H1 (cell line): Measurements from ENCODE around the gene LILRA1. TPM values are rescaled to one million over a fixed set of nuclear protein-coding genes. Genes with fewer than 3 reads are reported as not detected.

Experiments
- JUND ChIP-seq: IDR thresholded peaks from 2 replicates; pipeline ENCODE4 v1.6.1; 2011; ENCODE audit warnings: mild to moderate bottlenecking, improper control_type of control experiment, low read length
- POLR2AphosphoS5 ChIP-seq: IDR thresholded peaks from 2 replicates; pipeline ENCODE4 v1.6.1; 2011; ENCODE audit warnings: low read depth, low read length
- SRF ChIP-seq: IDR thresholded peaks from 2 replicates; pipeline ENCODE4 v1.6.1; 2011; ENCODE audit warnings: mild to moderate bottlenecking, low read depth, low read length, moderate library complexity
- polyA plus RNA-seq, 7 experiments: library from polyadenylated mRNA; depleted of rRNA in 3 of 7; stranded (reverse) in 5 of 7; unstranded in 2 of 7; fragments of >200 nt in 5 of 7; fragments of 200-250 nt in 2 of 7; gene quantifications; 1 replicate in 5 of 7; 2 replicates in 1 of 7; 4 replicates in 1 of 7; pipeline versions ENCODE4 v1.2.1 to v1.2.3, GENCODE V29; 2011 to 2013; ENCODE audit warnings: missing spikeins in 2 of 7, mixed read lengths in 2 of 7
- total RNA-seq: library from RNA; stranded (reverse); fragmentation: NEBNext Ultra II Directional; extraction: Animal tissue kit (Norgen Biotek cat#: 25700); gene quantifications from 2 replicates; pipeline ENCODE4 v1.2.1, GENCODE V29; 2021

The LILRA1 gene
- total and polyA plus RNA-seq, 2 of the 8 experiments (the other 6 are each of a cell fraction or from before 2014, with no cell fraction given), result not detected

DNA sequence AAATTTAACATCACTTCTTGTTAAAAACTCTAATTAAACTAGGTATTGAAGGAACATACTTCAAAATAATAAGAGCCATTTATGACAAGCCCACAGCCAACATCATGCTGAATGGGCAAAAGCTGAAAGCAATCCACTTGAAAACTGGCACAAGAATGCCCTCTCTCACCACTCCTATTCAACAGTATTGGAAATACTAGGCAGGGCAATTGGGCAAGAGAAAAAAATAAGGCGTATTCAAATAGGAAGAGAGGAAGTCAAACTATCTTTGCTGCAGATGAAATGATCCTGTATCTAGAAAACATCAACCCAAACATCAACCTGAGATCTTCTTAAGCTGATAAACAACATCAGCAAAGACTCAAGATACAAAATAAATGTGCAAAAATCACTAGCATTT lies 21.3 kb downstream of the LILRA1 start (continued):
- TF ChIP-seq JUND, result no peak
- TF ChIP-seq POLR2AphosphoS5, result no peak
- no peak for TF ChIP-seq SRF
- TF ChIP-seq, all 59 proteins: peak for 0
